Panc1 (cell line): ENCODE results near the gene KRT15.

Experiments used
- POLR2AphosphoS5 ChIP-seq: IDR thresholded peaks from 2 replicates; pipeline ENCODE4 v1.6.1; 2012; ENCODE audit warnings: mild to moderate bottlenecking, low read depth, low read length, moderate library complexity
- TCF7L2 ChIP-seq: IDR thresholded peaks from 2 replicates; pipeline ENCODE4 v1.6.1; 2011; ENCODE audit warnings: mild to moderate bottlenecking, low read depth, low read length, inconsistent platforms
- TF ChIP-seq, protein P1 (sequence below): fragments of 450-650 bp; IDR thresholded peaks from 2 replicates; pipeline ENCODE4 v1.5.1; 2017; ENCODE audit warnings: mild to moderate bottlenecking

GRCh38 chr17:41475421-41475820 lies 43.3 kb downstream of the KRT15 start:
- TF ChIP-seq TCF7L2: no peak
- TF ChIP-seq, protein P1, sequence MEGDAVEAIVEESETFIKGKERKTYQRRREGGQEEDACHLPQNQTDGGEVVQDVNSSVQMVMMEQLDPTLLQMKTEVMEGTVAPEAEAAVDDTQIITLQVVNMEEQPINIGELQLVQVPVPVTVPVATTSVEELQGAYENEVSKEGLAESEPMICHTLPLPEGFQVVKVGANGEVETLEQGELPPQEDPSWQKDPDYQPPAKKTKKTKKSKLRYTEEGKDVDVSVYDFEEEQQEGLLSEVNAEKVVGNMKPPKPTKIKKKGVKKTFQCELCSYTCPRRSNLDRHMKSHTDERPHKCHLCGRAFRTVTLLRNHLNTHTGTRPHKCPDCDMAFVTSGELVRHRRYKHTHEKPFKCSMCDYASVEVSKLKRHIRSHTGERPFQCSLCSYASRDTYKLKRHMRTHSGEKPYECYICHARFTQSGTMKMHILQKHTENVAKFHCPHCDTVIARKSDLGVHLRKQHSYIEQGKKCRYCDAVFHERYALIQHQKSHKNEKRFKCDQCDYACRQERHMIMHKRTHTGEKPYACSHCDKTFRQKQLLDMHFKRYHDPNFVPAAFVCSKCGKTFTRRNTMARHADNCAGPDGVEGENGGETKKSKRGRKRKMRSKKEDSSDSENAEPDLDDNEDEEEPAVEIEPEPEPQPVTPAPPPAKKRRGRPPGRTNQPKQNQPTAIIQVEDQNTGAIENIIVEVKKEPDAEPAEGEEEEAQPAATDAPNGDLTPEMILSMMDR: no peak
- TF ChIP-seq POLR2AphosphoS5: no peak
